ENCODE results near the gene ANXA5.
A peak's percentile ranks its signal among the peaks of the same experiment; 100 is the strongest.

ANXA5 gene

GRCh38 chr4:121702136-121702535, 5.4 kb upstream of the ANXA5 start:
- no peak for DNase-seq (ENCODE audit: low read depth)
- H3K4me3 ChIP-seq (ENCODE audit: low read depth, low read length): no peak overlapping the region
- no peak for TF ChIP-seq CTCF (IDR thresholded peaks at IDR 0.05; ENCODE audit: insufficient read depth, low read depth, low read length, missing control alignments)

GRCh38 chr4:121701263-121701662, 4.5 kb upstream of the ANXA5 start:
- DNase-seq (ENCODE audit: low read depth): peak; percentile 14
- no peak for TF ChIP-seq CTCF (IDR thresholded peaks at IDR 0.05; ENCODE audit: insufficient read depth, low read depth, low read length, missing control alignments)
- H3K4me3 ChIP-seq (ENCODE audit: low read depth, low read length): no peak overlapping the region

GRCh38 chr4:121698236-121698671, 1.5 kb upstream of the ANXA5 start:
- no peak for DNase-seq (ENCODE audit: low read depth)
- no peak overlapping the region for H3K4me3 ChIP-seq (ENCODE audit: low read depth, low read length)
- no peak for TF ChIP-seq CTCF (IDR thresholded peaks at IDR 0.05; ENCODE audit: insufficient read depth, low read depth, low read length, missing control alignments)

GRCh38 chr4:121697564-121697963, 784 bp upstream of the ANXA5 start:
- no peak for TF ChIP-seq CTCF (IDR thresholded peaks at IDR 0.05; ENCODE audit: insufficient read depth, low read depth, low read length, missing control alignments)
- peak; percentile 64 for DNase-seq (ENCODE audit: low read depth)
- peak overlapping the region; percentile 82 for H3K4me3 ChIP-seq (ENCODE audit: low read depth, low read length)

GRCh38 chr4:121696170-121696580, 605 bp downstream of the ANXA5 start:
- DNase-seq (ENCODE audit: low read depth): peak; percentile 72
- no peak for TF ChIP-seq CTCF (IDR thresholded peaks at IDR 0.05; ENCODE audit: insufficient read depth, low read depth, low read length, missing control alignments)
- peak overlapping the region; percentile 91 for H3K4me3 ChIP-seq (ENCODE audit: low read depth, low read length)

- no peak overlapping the region for H3K4me3 ChIP-seq (ENCODE audit: low read depth, low read length)
- DNase-seq (ENCODE audit: low read depth): no peak
- TF ChIP-seq CTCF (IDR thresholded peaks at IDR 0.05; ENCODE audit: insufficient read depth, low read depth, low read length, missing control alignments): no peak
Measured at GRCh38 chr4:121693886-121694285, 2.9 kb downstream of the ANXA5 start.

GRCh38 chr4:121693450-121693849, 3.3 kb downstream of the ANXA5 start:
- TF ChIP-seq CTCF (IDR thresholded peaks at IDR 0.05; ENCODE audit: insufficient read depth, low read depth, low read length, missing control alignments): no peak
- DNase-seq (ENCODE audit: low read depth): no peak
- no peak overlapping the region for H3K4me3 ChIP-seq (ENCODE audit: low read depth, low read length)

Measured in GM12865 (cell line).